Tongue (tissue), 2 donors: ENCODE data around the gene C19orf73. TPM values are rescaled to one million over a fixed set of nuclear protein-coding genes. Genes with fewer than 3 reads are reported as not detected.
"Not testable (repeated sequence)": the region's sequence is repeated elsewhere in the genome, so short reads cannot be mapped to it uniquely, and the experiment has no call there.

Experiments
- DNase-seq: peaks from one replicate; pipeline ENCODE4 v3.0.0-alpha.2; 2015
- total RNA-seq: library from RNA; depleted of rRNA; stranded (reverse); fragments of >200 nt; gene quantifications from one replicate; pipeline ENCODE4 v1.2.3, GENCODE V29; 2014

C19orf73 gene
- total RNA-seq, 1 donor from 2014 or later: 0.51 TPM

- peak; percentile 99 for DNase-seq
Measured at GRCh38 chr19:49148784-49149651, 30.1 kb upstream of the C19orf73 start.

GRCh38 chr19:49148044-49148682 lies 29.2 kb upstream of the C19orf73 start:
- no peak for DNase-seq

- not testable (repeated sequence) for DNase-seq
Measured at GRCh38 chr19:49146408-49146770, 27.4 kb upstream of the C19orf73 start.

- peak; percentile 87 for DNase-seq
Measured at GRCh38 chr19:49145573-49146407, 26.8 kb upstream of the C19orf73 start.

- peak; percentile 97 for DNase-seq
Measured at GRCh38 chr19:49142866-49143335, 24.0 kb upstream of the C19orf73 start.

- DNase-seq: no peak
Measured at GRCh38 chr19:49141352-49141751, 22.4 kb upstream of the C19orf73 start.

- DNase-seq: no peak
Measured at GRCh38 chr19:49140951-49141350, 22.0 kb upstream of the C19orf73 start.

GRCh38 chr19:49136771-49137171 lies 17.8 kb upstream of the C19orf73 start:
- peak; percentile 74 for DNase-seq

GRCh38 chr19:49135686-49136085 lies 16.7 kb upstream of the C19orf73 start:
- DNase-seq: no peak

GRCh38 chr19:49133621-49134454 lies 14.9 kb upstream of the C19orf73 start:
- peak; percentile 93 for DNase-seq

GRCh38 chr19:49132974-49133609 lies 14.1 kb upstream of the C19orf73 start:
- DNase-seq: peak; percentile 74

GRCh38 chr19:49130325-49130724 lies 11.4 kb upstream of the C19orf73 start:
- DNase-seq: no peak

GRCh38 chr19:49129238-49129583 lies 10.3 kb upstream of the C19orf73 start:
- no peak for DNase-seq

GRCh38 chr19:49128545-49129237 lies 9.7 kb upstream of the C19orf73 start:
- DNase-seq: no peak

- peak; percentile 99 for DNase-seq
Measured at GRCh38 chr19:49127674-49128544, 9.0 kb upstream of the C19orf73 start.

GRCh38 chr19:49127225-49127624 lies 8.3 kb upstream of the C19orf73 start:
- DNase-seq: not testable (repeated sequence)

GRCh38 chr19:49126575-49126974 lies 7.6 kb upstream of the C19orf73 start:
- DNase-seq: no peak

GRCh38 chr19:49125025-49125731 lies 6.2 kb upstream of the C19orf73 start:
- peak; percentile 43 for DNase-seq

GRCh38 chr19:49123285-49123684 lies 4.3 kb upstream of the C19orf73 start:
- DNase-seq: not testable (repeated sequence)
